Keratinocyte (primary cell): Measurements from ENCODE around the gene CD28.

Experiments
- CTCF ChIP-seq, 3 experiments: IDR thresholded peaks in 1 of 3; conservative IDR thresholded peaks in 1 of 3; optimal IDR thresholded peaks in 1 of 3; 2 replicates in 2 of 3; 3 replicates in 1 of 3; pipeline versions ENCODE3 to v1.5.1; 2011; ENCODE audit warnings: low read length in 3 of 3, mild to moderate bottlenecking in 3 of 3, moderate library complexity in 2 of 3, control low read depth in 1 of 3, inconsistent platforms in 1 of 3; ENCODE audit not compliant: insufficient read depth in 2 of 3; ENCODE audit errors: extremely low read depth in 1 of 3
- EZH2 ChIP-seq: IDR thresholded peaks from one replicate; pipeline ENCODE4 v1.6.1; 2012; ENCODE audit warnings: inconsistent platforms, mild to moderate bottlenecking, low read length, moderate library complexity

GRCh38 chr2:203673933-203674332 is 32.5 kb upstream of the CD28 start:
- TF ChIP-seq CTCF (optimal IDR thresholded peaks at IDR 0.05 in 1 of 3, IDR thresholded peaks at IDR 0.05 in 1 of 3, conservative IDR thresholded peaks at IDR 0.05 in 1 of 3; ENCODE audit: extremely low read depth in 1 of 3, insufficient read depth in 2 of 3, low read length in 3 of 3): no peak
- TF ChIP-seq EZH2: no peak
